Ishikawa (cell line): Measurements from ENCODE around the gene CD274.

Experiments
- CREB1 ChIP-seq: IDR thresholded peaks from 2 replicates; pipeline ENCODE4 v1.6.1; 2012; ENCODE audit warnings: low read depth
- EP300 ChIP-seq: IDR thresholded peaks from 2 replicates; pipeline ENCODE4 v1.6.1; 2012; ENCODE audit warnings: borderline replicate concordance
- FOXM1 ChIP-seq: IDR thresholded peaks from 2 replicates; pipeline ENCODE4 v1.6.1; 2012; ENCODE audit warnings: low read depth, borderline replicate concordance
- MAX ChIP-seq: IDR thresholded peaks from 2 replicates; pipeline ENCODE4 v1.6.1; 2012
- RAD21 ChIP-seq: IDR thresholded peaks from 2 replicates; pipeline ENCODE4 v1.6.1; 2012; ENCODE audit warnings: low read depth
- REST ChIP-seq: IDR thresholded peaks from 2 replicates; pipeline ENCODE4 v1.6.1; 2012; ENCODE audit warnings: low read depth, mild to moderate bottlenecking
- TAF1 ChIP-seq: IDR thresholded peaks from 2 replicates; pipeline ENCODE4 v1.6.1; 2012; ENCODE audit warnings: low read depth, mild to moderate bottlenecking
- TCF12 ChIP-seq: IDR thresholded peaks from 2 replicates; pipeline ENCODE4 v1.6.1; 2012; ENCODE audit warnings: low read depth
- USF1 ChIP-seq: IDR thresholded peaks from 2 replicates; pipeline ENCODE4 v1.6.1; 2012
- YY1 ChIP-seq: IDR thresholded peaks from 2 replicates; pipeline ENCODE4 v1.6.1; 2012; ENCODE audit warnings: low read depth
- ZBTB7A ChIP-seq: IDR thresholded peaks from 2 replicates; pipeline ENCODE4 v1.6.1; 2012; ENCODE audit warnings: low read depth

DNA sequence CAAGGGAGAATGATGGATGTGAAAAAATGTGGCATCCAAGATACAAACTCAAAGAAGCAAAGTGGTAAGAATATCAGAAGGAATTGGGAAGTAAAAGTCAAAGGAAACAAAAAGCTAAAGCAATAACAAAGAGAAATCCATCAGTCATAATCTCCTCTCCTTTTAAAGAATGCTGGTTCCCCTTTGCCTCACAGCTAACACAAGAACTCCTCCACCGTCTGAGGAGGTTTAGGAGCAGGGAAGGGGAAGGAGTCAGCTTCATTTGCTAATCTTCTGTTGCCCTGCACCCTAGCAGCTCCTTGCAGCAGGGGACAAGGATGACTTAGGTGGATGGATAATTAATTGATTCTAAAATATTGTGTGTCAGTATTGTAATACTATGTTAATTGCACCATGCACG, 16.4 kb downstream of the CD274 start:
- TF ChIP-seq REST (no peak), CREB1 (no peak), USF1 (no peak), YY1 (no peak), ZBTB7A (no peak), MAX (no peak), EP300 (no peak), RAD21 (no peak), TCF12 (no peak), FOXM1 (no peak), TAF1 (no peak)
